ENCODE data around the gene HOXA10.

- TF ChIP-seq CTCF (IDR thresholded peaks at IDR 0.05; ENCODE audit: low read length) (no peak), EZH2 (optimal IDR thresholded peaks at IDR 0.05; ENCODE audit: low read depth, low read length) (no peak), EZH2phosphoT487 (IDR thresholded peaks at IDR 0.05; ENCODE audit: low read length) (no peak)
Observed at GRCh38 chr7:27139334-27140125, 34.6 kb downstream of the HOXA10 start.

Data from MM.1S (cell line).